Measurements from ENCODE around the gene ITPRID1. TPM values are rescaled to one million over a fixed set of nuclear protein-coding genes. Genes with fewer than 3 reads are reported as not detected.

Gene ITPRID1
- total RNA-seq, 1 experiment from 2014 or later, result not detected

- DNase-seq (ENCODE audit: low read depth), result peak; percentile 72
Measured at GRCh38 chr7:31633894-31634494, 120.1 kb downstream of the ITPRID1 start.

DNA sequence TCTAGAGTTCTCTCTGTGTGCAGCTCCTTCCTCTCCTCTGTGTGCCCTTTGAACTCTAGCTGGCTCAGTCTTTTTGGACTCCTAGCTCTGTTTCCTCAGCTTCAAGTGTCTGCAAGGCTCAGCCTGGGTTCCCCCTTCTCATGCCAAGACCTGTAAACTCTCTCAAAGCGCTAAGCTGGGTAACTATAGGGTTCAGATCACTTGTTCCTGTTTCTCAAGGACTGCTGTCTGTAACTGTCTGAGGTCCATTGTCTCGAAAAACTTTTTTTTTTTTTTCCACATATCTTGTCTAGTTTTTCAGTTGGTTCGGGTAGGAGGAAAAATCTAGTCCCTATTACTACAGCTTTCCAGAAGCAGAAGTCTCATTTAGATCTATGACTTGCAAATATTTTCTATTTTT, 126.5 kb downstream of the ITPRID1 start:
- DNase-seq (ENCODE audit: low read depth), result no peak

- peak; percentile 13 for DNase-seq (ENCODE audit: low read depth)
Measured at GRCh38 chr7:31642681-31643115, 128.8 kb downstream of the ITPRID1 start.

DNA sequence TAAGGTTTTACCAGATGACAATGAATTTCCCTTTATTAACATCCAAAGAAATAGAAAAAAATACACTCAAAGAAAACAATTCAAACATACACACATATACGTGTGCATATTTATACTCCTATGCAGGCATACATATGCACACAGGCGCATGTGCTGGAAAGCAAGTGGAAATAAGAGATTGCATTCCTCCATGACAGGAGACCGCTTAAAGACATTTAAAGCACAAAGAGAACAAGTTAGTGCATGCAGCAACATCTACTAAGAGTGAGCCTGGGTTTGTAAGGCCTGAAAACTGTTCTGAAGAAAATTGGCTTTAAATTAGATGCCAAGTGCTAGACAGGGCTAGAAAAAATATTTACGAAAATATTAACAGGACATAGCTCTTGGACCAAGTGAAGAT, 133.1 kb downstream of the ITPRID1 start:
- no peak for DNase-seq (ENCODE audit: low read depth)

- no peak for DNase-seq (ENCODE audit: low read depth)
Measured at GRCh38 chr7:31647511-31647910, 133.6 kb downstream of the ITPRID1 start.

- DNase-seq (ENCODE audit: low read depth), result no peak
Measured at GRCh38 chr7:31648288-31648687, 134.4 kb downstream of the ITPRID1 start.

- DNase-seq (ENCODE audit: low read depth), result no peak
Measured at GRCh38 chr7:31648880-31649279, 135.0 kb downstream of the ITPRID1 start.

DNA sequence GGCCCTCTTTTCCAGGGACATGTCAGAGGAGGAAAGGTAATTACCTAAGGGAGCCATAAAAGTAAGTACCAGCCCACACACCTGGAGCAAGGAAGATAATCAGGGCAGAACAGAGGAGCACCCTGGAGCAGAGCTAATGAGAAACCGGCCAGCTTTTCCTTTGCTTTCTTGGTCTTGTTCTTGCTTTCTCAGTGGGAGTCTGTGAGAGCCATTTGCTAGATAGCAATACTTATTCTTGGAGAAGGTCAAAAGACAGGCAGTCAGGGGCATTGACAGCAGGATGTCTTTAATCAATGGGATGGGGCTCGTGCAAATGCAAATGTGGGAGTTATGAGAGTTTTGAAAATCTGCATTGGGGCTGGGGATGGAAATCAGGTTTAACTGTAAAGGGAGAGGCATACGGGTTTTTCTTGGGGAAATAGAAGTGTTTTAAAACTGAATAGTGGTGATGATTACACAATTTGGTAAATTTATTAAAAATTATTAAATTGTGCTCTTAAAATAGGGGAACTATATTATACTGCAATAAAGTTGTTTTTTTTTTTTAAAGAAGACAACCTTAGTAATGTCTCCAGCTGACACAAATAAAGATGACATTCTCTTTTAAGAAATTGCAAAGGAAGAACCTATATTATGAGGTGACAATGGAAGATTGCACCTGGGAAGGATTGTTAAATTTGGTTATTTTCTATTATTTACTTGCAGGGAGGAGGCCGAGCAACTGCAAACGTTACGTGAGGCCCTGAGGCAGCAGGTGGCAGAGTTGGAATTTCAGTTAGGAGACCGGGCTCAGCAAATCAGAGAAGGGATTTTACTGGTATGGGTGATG, 137.6 kb downstream of the ITPRID1 start:
- no peak for DNase-seq (ENCODE audit: low read depth)

- no peak for DNase-seq (ENCODE audit: low read depth)
Measured at GRCh38 chr7:31652063-31652326, 138.1 kb downstream of the ITPRID1 start.

DNA sequence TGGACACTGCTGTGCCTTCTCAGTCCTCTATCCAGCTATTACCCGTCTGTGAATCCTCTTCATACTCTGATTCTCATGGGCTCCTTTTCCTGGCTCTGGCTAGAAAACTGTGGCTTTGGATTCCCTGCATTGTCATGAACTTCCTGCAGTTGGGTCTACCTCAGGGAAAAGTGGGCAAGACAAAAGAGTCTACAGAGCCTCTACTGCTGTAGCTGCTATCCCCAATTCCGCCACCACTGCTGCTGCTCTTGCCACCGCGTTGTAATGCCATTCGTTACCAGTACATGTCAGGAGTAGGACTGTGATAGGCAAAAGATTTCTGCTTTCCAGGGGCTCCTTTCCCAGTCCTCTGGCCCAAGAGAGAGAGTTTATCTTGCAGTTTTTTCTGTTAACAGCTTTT, 149.2 kb downstream of the ITPRID1 start:
- DNase-seq (ENCODE audit: low read depth), result peak; percentile 18

GRCh38 chr7:31664890-31665289, 151.0 kb downstream of the ITPRID1 start:
- DNase-seq (ENCODE audit: low read depth), result no peak

GRCh38 chr7:31665546-31665945, 151.7 kb downstream of the ITPRID1 start:
- DNase-seq (ENCODE audit: low read depth), result no peak

DNA sequence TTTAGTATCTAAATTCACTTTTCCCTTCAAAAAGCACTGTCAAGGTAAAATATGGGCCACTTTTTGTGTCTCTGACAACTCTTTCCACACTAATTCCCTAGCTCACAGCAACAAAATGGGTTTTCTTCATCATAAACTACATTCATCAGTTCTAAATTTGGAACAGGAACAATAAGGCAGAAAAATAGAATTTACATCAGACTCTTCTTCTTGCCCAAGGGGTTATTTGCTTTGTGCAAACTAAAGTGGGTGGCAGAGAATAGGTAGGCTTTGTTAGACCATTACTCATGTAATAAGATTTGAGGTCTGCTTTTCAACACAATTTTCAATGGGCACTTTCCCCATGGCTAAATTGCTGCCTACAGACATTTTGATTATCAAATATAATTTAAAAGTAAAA, 155.6 kb downstream of the ITPRID1 start:
- DNase-seq (ENCODE audit: low read depth), result no peak

- no peak for DNase-seq (ENCODE audit: low read depth)
Measured at GRCh38 chr7:31679574-31680305, 165.8 kb downstream of the ITPRID1 start.

- DNase-seq (ENCODE audit: low read depth), result no peak
Measured at GRCh38 chr7:31683445-31684225, 169.7 kb downstream of the ITPRID1 start.

- DNase-seq (ENCODE audit: low read depth), result no peak
Measured at GRCh38 chr7:31687024-31687748, 173.3 kb downstream of the ITPRID1 start, which contains the start of gene PPP1R17. Gene PPP1R17 (plus strand): TSS chr7:31687215. CDS start chr7:31692442, 5,227 bp downstream.

DNA sequence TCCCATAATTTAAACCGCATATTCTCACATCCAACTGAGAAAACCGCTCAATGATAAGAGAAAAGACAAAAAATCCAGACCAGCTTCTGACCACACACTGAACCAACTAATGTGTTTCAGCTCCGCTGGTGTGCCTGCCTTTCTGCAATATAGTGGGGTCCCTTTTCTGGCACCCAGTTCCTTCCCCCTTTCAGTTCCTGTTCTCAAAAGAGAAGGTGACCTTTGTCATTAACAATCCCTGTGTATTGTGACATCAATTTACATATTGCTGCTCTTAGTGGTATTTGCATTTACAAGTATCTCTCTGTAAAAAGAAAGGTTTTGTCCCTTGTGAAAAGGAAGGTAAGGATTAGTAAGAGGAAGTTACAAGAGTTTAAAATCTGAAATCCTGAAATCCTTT, 174.5 kb downstream of the ITPRID1 start:
- no peak for DNase-seq (ENCODE audit: low read depth)

DNA sequence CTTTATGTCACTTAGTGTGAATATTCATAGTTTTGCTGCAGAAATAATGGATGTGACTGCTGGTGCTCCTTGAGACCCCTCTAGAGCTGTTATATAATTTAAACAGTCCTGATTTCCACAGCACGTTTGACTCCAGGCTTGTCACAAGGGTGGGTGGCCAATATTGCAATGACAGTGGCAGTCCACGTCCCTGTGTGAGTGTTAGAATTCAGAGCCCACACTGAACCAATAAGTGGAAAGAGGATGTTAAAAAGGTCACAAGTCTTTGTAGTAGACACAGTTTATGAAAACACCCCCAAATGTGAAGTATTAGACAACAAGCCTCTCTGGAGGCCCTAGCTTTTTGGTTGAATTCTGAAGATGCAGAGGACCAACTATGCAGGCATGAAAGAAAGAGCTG, 175.1 kb downstream of the ITPRID1 start:
- DNase-seq (ENCODE audit: low read depth), result no peak

GRCh38 chr7:31690935-31691334, 177.0 kb downstream of the ITPRID1 start:
- DNase-seq (ENCODE audit: low read depth), result no peak

DNA sequence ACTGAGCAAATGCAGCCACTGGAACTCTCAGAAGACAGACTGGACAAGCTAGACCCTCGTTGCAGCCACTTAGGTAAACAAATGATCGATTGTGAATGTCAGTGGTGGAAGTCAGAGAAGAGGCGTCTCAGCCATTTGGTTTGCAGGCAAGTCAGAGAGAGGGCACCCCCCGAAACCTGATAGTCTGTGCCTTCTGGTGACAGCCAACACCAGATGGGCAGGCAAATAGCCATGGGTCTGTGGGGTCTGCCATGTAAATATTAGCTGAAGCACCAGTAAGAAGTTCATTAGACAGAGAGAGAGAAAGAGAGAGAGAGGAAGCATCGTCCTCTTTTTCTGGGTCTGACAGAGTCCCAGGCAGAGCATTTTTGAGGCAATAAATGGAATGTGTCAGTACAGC, 178.6 kb downstream of the ITPRID1 start:
- DNase-seq (ENCODE audit: low read depth), result no peak

DNA sequence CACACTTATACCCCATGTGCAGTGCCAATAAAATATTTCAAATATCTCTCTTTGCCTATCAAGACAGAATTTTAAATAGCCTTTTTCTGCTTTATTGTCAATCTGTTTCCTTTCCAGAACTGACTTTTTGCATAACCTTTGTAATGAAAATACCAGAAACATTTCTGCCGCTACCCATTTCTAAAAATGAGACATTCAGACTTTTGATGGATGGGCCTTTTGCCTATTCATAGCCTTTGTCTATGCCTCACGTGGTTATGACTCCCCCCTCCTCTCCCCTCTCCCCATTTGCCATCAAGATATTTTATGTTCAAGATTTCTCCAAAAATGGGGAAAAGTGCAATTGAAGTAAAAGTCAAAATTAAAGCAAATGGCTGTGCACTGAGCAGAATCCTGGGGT, 179.0 kb downstream of the ITPRID1 start:
- DNase-seq (ENCODE audit: low read depth), result no peak

Measured in Daoy (cell line).